GM18909 (cell line): Measurements from ENCODE around the gene MOSPD3.
A peak's percentile ranks its signal among the peaks of the same experiment; 100 is the strongest.
"Not testable (repeated sequence)": the region's sequence is repeated elsewhere in the genome, so short reads cannot be mapped to it uniquely, and the experiment has no call there.

Experiments
- ATAC-seq: cut with Tn5 transposase; IDR thresholded peaks from one replicate; pipeline ENCODE4 v1.9.1; 2021; ENCODE audit warnings: mild to moderate bottlenecking; ENCODE audit not compliant: unreplicated experiment, poor library complexity

The MOSPD3 gene

GRCh38 chr7:100611983-100612729 lies at the start of gene MOSPD3:
TSS of gene MOSPD3 (plus strand) at chr7:100612540. CDS start at chr7:100612792, 252 bp downstream.
- ATAC-seq, result peak; percentile 93

- ATAC-seq, result no peak
Measured at GRCh38 chr7:100563100-100563564, 49.2 kb upstream of the MOSPD3 start.

DNA sequence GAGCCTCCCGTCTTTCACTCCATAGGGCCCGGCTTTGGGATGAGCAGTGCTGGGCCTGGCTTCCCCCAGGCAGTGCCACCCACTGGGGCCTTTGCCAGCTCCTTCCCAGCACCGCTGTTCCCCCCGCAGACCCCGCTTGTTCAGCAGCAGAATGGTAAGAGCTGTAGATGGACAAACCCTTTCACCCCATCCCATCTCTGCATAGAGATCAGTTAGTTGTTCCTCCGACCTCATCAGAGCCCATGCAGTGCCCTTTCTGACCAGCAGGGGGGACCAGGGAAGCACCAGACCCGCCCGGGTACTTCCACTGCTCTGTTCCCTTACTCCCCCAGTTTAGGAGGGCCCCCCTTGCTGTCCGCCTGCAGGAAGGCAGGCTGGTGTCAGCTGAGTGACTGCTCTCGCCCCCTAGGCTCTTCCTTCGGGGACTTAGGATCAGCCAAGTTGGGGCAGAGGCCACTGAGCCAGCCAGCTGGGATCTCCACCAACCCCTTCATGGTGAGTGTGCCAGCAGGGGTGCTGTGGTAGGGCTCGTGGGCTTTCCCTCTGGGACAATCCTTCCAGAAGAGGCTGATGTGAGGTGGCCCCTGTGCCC lies 48.4 kb upstream of the MOSPD3 start:
- peak; percentile 47 for ATAC-seq

- ATAC-seq, result not testable (repeated sequence)
Measured at GRCh38 chr7:100564405-100564804, 47.9 kb upstream of the MOSPD3 start.

DNA sequence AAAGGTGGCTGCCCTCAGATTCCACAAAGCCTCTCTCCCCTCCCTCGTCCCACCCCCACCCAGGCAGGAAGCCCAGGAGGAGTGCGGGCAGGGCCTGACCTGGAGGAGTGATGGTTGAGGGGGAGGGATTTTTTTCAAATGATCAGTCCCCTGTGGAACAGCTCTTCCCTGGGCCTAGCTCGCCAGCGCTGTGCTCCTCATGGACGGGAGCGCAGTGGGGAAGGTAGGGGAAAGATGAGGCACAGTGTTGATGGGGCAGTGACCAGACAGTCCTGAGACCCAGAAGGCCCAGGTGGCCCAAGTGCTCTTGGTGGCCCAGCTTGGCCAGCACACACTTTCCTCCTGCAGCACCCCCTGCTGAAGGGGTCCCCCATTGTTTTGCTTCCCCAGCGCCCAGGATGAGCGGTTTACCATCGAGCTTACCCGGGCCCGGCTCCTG lies 47.2 kb upstream of the MOSPD3 start:
- ATAC-seq, result no peak

- ATAC-seq, result no peak
Measured at GRCh38 chr7:100566018-100566531, 46.3 kb upstream of the MOSPD3 start.

GRCh38 chr7:100567031-100567730 lies 45.2 kb upstream of the MOSPD3 start:
- ATAC-seq, result no peak

DNA sequence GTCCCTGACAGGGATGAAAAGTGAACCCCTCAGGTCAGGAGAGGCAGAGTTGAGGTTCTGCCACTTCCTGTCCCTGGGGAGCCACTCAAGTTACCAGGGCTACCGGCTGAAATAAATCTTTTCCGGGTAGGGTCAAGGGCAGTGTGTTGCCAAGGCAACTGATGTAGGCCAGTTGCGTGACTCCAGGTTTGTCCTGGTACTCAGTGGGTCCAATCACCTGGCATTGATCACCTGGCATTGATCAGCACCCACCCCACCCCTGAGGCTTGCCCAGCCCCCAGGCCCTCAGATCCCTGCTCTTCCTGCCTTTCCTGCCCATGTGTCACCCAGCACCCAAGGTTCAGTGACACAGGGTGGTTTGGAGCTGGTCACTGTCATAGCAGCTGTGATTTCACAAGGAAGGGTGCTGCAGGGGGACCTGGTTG lies 44.6 kb upstream of the MOSPD3 start:
- ATAC-seq, result peak; percentile 35

GRCh38 chr7:100568176-100568895 lies 44.0 kb upstream of the MOSPD3 start:
- no peak for ATAC-seq

- peak; percentile 42 for ATAC-seq
Measured at GRCh38 chr7:100568896-100569844, 43.2 kb upstream of the MOSPD3 start.

GRCh38 chr7:100570954-100571828 lies 41.1 kb upstream of the MOSPD3 start:
- ATAC-seq, result no peak

GRCh38 chr7:100571829-100572116 lies 40.6 kb upstream of the MOSPD3 start:
- no peak for ATAC-seq

DNA sequence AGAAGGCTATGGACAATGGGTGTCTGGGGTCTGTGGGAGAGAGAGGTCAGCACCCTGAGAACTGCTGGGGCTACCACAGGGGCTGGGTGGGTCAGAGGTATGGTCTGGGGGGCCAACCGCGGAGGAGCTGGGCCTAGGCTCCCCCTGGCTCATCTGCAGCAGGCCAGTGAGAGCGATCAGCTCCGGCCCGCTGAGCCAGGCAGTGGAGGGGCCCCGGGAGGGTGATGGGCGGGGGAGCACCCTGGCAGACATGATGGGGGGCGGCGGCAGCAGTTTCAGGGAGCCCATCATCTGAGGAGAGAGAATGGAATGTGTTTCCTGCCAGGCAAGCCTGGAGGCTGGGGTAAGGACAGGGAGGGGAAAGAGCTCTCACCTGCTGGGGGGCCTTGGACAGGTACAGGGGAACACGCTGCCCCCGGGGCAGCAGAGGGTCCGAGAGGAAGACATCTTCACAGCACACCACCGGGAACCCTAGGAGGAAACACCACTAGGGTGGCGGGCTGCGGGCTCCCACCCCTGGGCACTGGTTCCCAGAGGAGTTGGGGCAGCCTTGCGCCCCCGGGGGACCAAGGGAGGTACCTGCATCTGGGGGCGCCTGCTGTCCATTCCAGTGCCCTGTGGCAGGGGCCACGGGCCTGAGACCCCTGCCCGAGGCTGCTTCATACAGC lies 39.9 kb upstream of the MOSPD3 start:
- no peak for ATAC-seq

DNA sequence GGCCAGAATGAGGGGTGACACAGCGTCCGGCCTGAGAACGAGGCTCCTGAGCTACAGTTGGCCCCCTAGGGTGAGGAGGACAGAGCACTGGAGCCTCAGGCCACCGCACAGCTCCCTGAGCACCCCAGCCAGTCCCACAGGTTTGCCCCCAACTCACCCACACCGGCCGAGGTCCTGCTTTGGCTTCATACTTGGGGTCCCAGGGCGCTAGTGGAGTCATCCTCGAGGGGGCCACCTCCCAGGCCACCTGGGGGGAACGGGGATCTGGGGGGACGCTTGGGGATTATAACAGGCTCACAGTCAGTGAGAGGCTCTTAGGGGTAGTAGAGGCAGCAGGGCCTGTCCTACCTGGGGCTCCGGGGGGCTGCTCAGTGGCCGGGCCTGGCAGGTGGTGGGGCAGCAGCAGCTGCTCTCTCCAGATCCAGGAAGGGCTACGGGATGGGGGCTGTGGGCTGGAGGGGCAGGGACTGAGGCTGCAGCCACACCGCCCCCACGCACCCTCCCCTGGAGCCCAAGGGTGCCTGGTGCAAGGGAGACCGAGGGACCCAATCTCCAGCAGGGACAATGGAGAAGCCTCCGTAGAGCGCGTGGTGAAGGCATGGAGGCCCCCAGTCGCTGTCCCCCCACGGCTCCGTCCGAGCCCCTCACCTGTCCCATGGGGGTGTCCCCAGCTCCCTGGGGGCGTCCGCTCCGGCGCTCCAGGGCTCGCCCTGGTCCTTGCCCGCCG lies 39.2 kb upstream of the MOSPD3 start:
- ATAC-seq, result no peak

GRCh38 chr7:100573691-100574361 lies 38.5 kb upstream of the MOSPD3 start, which contains the start of gene SAP25:
TSS of gene SAP25 (minus strand) at chr7:100573900. CDS start at chr7:100573742, 158 bp downstream.
- ATAC-seq, result no peak

- no peak for ATAC-seq
Measured at GRCh38 chr7:100574362-100575205, 37.8 kb upstream of the MOSPD3 start.
